Smooth muscle cell (in vitro differentiated cells): ENCODE results near the gene ASPRV1. TPM values are rescaled to one million over a fixed set of nuclear protein-coding genes. Genes with fewer than 3 reads are reported as not detected.

Experiments used
- DNase-seq: peaks from one replicate; lab custom pipeline; 2025; ENCODE audit not compliant: unreplicated experiment; lab: John Stamatoyannopoulos, UW
- H2AFZ ChIP-seq: fragments of 200-600 bp; sonication (generic); 2 replicates; pipeline ENCODE4 v1.6.0; 2016; ENCODE audit warnings: antibody characterized with exemption, low read depth, mild to moderate bottlenecking
- H3F3A ChIP-seq: fragments of 200-600 bp; sonication (generic); 2 replicates; pipeline ENCODE4 v1.6.0; 2017; ENCODE audit warnings: antibody characterized with exemption, low read depth
- H3K27ac ChIP-seq: fragments of 200-600 bp; sonication (generic); 2 replicates; pipeline ENCODE4 v1.5.1; 2016; ENCODE audit warnings: low read depth, mild to moderate bottlenecking
- H3K27me3 ChIP-seq: fragments of 200-600 bp; sonication (generic); 2 replicates; pipeline ENCODE4 v1.6.1; 2016; ENCODE audit warnings: low read depth, mild to moderate bottlenecking
- H3K36me3 ChIP-seq: fragments of 200-600 bp; sonication (generic); 2 replicates; pipeline ENCODE4 v1.5.1; 2016; ENCODE audit warnings: low read depth
- H3K4me1 ChIP-seq: fragments of 200-600 bp; sonication (generic); 2 replicates; pipeline ENCODE4 v1.5.1; 2016; ENCODE audit warnings: low read depth
- H3K4me2 ChIP-seq: fragments of 200-600 bp; sonication (generic); 2 replicates; pipeline ENCODE4 v1.6.0; 2016; ENCODE audit warnings: mild to moderate bottlenecking
- H3K4me3 ChIP-seq: fragments of 200-600 bp; sonication (generic); 2 replicates; pipeline ENCODE4 v1.5.1; 2016; ENCODE audit warnings: mild to moderate bottlenecking
- H3K79me2 ChIP-seq: fragments of 200-600 bp; sonication (generic); 2 replicates; pipeline ENCODE4 v1.6.0; 2016; ENCODE audit warnings: low read depth, mild to moderate bottlenecking
- H3K9ac ChIP-seq: fragments of 200-600 bp; sonication (generic); 2 replicates; pipeline ENCODE4 v1.6.0; 2016; ENCODE audit warnings: low read depth
- H3K9me3 ChIP-seq: fragments of 200-600 bp; sonication (generic); replicated peaks from 2 replicates; pipeline ENCODE4 v1.5.1; 2016; ENCODE audit warnings: low read depth
- H4K20me1 ChIP-seq: fragments of 200-600 bp; sonication (generic); 2 replicates; pipeline ENCODE4 v1.6.0; 2016; ENCODE audit warnings: low read depth
- WGBS: methylation state at CpG from one replicate; pipeline ENCODE4 v1.1.7; 2016; ENCODE audit warnings: low lambda C conversion rate; 5-methylcytosine and 5-hydroxymethylcytosine counted together
- polyA plus RNA-seq: library from polyadenylated mRNA; unstranded; fragments of >200 nt; fragmentation: Nextera tagmentation; extraction: Ambion mirVana; gene quantifications from 2 replicates; pipeline ENCODE4 v1.2.1, GENCODE V29; 2016
- total RNA-seq: library from RNA; depleted of rRNA; stranded (reverse); fragments of >200 nt; gene quantifications from 2 replicates; pipeline ENCODE4 v1.2.3, GENCODE V29; 2014
- TF ChIP-seq, protein P1 (sequence below): fragments of 200-600 bp; sonication (generic); IDR thresholded peaks from 2 replicates; pipeline ENCODE4 v1.5.1; 2017; ENCODE audit warnings: borderline replicate concordance, mild to moderate bottlenecking, antibody characterized with exemption; ENCODE audit not compliant: insufficient read depth, poor library complexity, severe bottlenecking

ASPRV1 gene
- total and polyA plus RNA-seq, 2 experiments from 2014 or later: 1.6 to 4.4 TPM

DNA sequence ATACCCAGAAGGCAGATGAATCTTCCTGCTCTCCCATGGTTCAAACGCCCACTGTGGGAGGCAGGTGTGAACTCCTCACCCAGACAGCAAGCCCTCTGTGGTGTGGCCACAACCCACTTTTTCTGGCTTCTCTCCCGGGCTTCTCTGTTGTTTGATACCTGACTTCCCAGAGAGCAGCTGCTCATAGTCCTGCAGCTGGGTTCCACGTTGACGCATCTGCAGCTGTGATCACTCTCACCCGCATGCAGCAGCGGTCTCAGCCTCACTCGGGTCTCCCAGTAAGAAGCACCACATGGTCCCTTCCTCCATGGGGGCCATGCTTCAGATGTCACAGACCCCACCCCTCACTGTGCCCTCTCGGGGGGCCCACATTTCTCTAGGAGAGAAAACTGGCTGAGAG, 3.5 kb downstream of the ASPRV1 start:
- no peaks in the 10 kb centered on the region for H3K9me3 ChIP-seq
- 84% methylated on average over 8 of the region's 8 CpGs for WGBS
- H3K4me2 ChIP-seq: no peak overlapping the region
- no peaks in the 10 kb centered on the region for H3F3A ChIP-seq
- DNase-seq: no peak
- TF ChIP-seq, protein P1, sequence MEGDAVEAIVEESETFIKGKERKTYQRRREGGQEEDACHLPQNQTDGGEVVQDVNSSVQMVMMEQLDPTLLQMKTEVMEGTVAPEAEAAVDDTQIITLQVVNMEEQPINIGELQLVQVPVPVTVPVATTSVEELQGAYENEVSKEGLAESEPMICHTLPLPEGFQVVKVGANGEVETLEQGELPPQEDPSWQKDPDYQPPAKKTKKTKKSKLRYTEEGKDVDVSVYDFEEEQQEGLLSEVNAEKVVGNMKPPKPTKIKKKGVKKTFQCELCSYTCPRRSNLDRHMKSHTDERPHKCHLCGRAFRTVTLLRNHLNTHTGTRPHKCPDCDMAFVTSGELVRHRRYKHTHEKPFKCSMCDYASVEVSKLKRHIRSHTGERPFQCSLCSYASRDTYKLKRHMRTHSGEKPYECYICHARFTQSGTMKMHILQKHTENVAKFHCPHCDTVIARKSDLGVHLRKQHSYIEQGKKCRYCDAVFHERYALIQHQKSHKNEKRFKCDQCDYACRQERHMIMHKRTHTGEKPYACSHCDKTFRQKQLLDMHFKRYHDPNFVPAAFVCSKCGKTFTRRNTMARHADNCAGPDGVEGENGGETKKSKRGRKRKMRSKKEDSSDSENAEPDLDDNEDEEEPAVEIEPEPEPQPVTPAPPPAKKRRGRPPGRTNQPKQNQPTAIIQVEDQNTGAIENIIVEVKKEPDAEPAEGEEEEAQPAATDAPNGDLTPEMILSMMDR: no peak
- no peak overlapping the region for H3K9ac ChIP-seq
- no peaks in the 10 kb centered on the region for H4K20me1 ChIP-seq
- no peaks in the 10 kb centered on the region for H3K4me1 ChIP-seq
- no peak overlapping the region for H3K27ac ChIP-seq
- no peak overlapping the region for H2AFZ ChIP-seq
- no peaks in the 10 kb centered on the region for H3K79me2 ChIP-seq
- peaks cover 8% of the 10 kb centered on the region for H3K27me3 ChIP-seq
- no peak overlapping the region for H3K4me3 ChIP-seq
- no peaks in the 10 kb centered on the region for H3K36me3 ChIP-seq

DNA sequence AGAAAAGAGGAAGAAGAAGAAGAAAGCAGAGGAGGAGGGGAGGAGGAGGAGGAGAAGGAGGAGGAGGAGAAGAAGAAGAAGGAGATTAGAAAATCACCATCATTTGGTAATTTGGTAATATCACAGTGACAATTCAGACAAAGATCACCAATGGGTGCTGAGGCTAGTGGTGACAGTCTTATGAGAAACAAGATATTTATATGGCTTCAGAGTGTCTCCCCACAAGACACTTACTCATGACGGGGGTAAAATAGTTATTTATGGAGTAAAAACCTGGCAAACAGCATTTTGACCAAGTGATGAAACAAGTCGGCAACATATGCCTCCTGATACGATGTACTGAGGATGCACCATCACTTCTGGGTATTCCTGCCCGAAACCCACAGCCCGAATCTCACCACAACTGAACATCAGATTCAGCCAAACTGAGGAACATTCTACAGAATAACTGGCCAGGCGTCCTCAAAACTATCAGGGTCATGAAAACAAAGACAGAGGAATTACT, 4.9 kb downstream of the ASPRV1 start:
- H3K79me2 ChIP-seq: no peaks in the 10 kb centered on the region
- H3K36me3 ChIP-seq: no peaks in the 10 kb centered on the region
- no peak overlapping the region for H3K27ac ChIP-seq
- H3K4me2 ChIP-seq: no peak overlapping the region
- peaks cover 8% of the 10 kb centered on the region for H3K27me3 ChIP-seq
- no peaks in the 10 kb centered on the region for H4K20me1 ChIP-seq
- TF ChIP-seq, protein P1: no peak
- WGBS: 95% methylated on average over 6 of the region's 6 CpGs
- no peaks in the 10 kb centered on the region for H3F3A ChIP-seq
- no peak for DNase-seq
- H3K9ac ChIP-seq: no peak overlapping the region
- H3K4me3 ChIP-seq: no peak overlapping the region
- H3K9me3 ChIP-seq: no peaks in the 10 kb centered on the region
- no peak overlapping the region for H2AFZ ChIP-seq
- no peaks in the 10 kb centered on the region for H3K4me1 ChIP-seq

DNA sequence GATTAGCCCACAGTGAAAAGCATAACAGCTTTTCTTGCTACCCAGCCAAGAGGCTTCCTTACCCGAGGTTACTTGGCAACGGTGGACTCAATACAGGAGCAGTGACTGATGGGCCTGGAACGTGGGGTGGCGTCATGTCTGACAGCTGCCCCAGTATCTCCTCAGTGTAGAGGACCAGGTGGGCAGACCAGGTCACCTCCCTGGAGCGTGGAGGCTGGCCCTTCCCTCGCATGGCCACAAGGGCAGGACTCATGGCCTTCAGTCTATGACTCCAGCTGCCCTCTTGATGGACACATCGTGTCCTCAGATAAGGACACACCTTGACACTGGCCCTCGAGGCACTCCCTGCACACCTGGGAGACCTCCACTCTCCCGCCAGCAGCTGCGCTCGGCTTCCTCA, 6.4 kb downstream of the ASPRV1 start:
- TF ChIP-seq, protein P1: no peak
- DNase-seq: no peak

DNA sequence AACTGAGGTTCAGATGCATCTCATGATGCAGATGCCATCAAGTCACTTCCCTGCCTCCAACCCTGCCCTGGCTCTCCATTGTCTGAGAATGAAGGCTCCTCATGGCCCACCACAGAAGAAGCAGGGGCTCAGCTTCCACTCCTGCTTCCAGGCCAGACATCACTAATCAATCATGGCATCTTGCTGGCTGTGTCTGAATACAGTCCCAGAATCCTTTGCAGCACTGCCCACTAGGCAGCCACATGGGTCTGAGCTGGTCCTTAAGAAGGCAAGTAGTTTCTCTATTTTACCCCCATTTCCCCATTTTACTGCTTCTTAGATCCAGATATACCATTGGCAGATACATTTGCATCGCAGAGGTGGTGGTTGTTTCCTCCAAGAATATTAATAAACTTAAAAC, 7.3 kb downstream of the ASPRV1 start:
- Histone ChIP-seq H3K27me3 (peaks cover 8% of the 10 kb centered on the region), H3K9me3 (no peaks in the 10 kb centered on the region), H3F3A (no peaks in the 10 kb centered on the region), H3K27ac (no peak overlapping the region), H3K4me2 (no peak overlapping the region), H3K36me3 (no peaks in the 10 kb centered on the region), H3K4me3 (no peak overlapping the region), H3K79me2 (no peaks in the 10 kb centered on the region), H3K4me1 (no peaks in the 10 kb centered on the region), H3K9ac (no peak overlapping the region), H4K20me1 (no peaks in the 10 kb centered on the region), H2AFZ (no peak overlapping the region)
- 96% methylated on average over 1 of the region's 1 CpG for WGBS
- TF ChIP-seq, protein P1: no peak
- DNase-seq: no peak

More for the DNA sequence above, 6.4 kb downstream of the ASPRV1 start:
- Histone ChIP-seq H3K4me3 (no peak overlapping the region), H3K27ac (no peak overlapping the region), H4K20me1 (no peaks in the 10 kb centered on the region), H3K4me2 (no peak overlapping the region), H3K27me3 (peaks cover 8% of the 10 kb centered on the region), H3K9ac (no peak overlapping the region), H3K36me3 (no peaks in the 10 kb centered on the region), H3K79me2 (no peaks in the 10 kb centered on the region), H3K9me3 (no peaks in the 10 kb centered on the region), H3K4me1 (no peaks in the 10 kb centered on the region), H2AFZ (no peak overlapping the region), H3F3A (no peaks in the 10 kb centered on the region)
- 95% methylated on average over 11 of the region's 11 CpGs for WGBS
